ENCODE results near the gene CHRNA3. TPM values are rescaled to one million over a fixed set of nuclear protein-coding genes. Genes with fewer than 3 reads are reported as not detected.

The CHRNA3 gene
- total RNA-seq, 1 donor from 2014 or later = 0.38 TPM

DNA sequence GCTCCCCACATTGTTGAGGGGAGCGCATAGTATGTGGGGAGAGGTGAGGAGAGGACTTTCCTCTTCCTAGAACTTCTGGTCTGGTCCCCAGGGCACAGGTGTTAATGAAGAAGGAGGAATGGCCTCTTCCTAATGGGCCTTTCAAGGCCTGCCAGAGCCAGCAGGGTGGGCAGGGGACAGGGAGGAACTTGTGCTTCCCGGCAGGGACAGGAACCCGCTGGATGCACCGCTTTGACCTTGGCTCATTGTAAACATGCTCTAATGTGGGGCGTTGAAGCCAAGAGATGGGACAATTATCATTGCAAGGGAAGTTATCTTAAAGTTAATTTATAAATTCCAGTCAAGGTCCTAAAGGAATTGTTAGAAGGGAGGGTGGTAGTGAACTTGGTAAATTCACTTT, 41.2 kb upstream of the CHRNA3 start:
- Mint-ChIP-seq H3K9me3 (ENCODE audit: unreplicated experiment) (no peaks in the 10 kb centered on the region), H3K4me1 (ENCODE audit: unreplicated experiment) (no peaks in the 10 kb centered on the region), H3K36me3 (ENCODE audit: unreplicated experiment) (no peaks in the 10 kb centered on the region), H3K4me3 (ENCODE audit: unreplicated experiment) (no peak overlapping the region), H3K27me3 (ENCODE audit: unreplicated experiment) (peaks cover 41% of the 10 kb centered on the region), H3K27ac (ENCODE audit: unreplicated experiment) (no peak overlapping the region)
- DNase-seq (ENCODE audit: extremely low spot score, unreplicated experiment) = no peak
- TF ChIP-seq, protein P1, sequence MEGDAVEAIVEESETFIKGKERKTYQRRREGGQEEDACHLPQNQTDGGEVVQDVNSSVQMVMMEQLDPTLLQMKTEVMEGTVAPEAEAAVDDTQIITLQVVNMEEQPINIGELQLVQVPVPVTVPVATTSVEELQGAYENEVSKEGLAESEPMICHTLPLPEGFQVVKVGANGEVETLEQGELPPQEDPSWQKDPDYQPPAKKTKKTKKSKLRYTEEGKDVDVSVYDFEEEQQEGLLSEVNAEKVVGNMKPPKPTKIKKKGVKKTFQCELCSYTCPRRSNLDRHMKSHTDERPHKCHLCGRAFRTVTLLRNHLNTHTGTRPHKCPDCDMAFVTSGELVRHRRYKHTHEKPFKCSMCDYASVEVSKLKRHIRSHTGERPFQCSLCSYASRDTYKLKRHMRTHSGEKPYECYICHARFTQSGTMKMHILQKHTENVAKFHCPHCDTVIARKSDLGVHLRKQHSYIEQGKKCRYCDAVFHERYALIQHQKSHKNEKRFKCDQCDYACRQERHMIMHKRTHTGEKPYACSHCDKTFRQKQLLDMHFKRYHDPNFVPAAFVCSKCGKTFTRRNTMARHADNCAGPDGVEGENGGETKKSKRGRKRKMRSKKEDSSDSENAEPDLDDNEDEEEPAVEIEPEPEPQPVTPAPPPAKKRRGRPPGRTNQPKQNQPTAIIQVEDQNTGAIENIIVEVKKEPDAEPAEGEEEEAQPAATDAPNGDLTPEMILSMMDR (IDR thresholded peaks at IDR 0.05) = no peak

DNA sequence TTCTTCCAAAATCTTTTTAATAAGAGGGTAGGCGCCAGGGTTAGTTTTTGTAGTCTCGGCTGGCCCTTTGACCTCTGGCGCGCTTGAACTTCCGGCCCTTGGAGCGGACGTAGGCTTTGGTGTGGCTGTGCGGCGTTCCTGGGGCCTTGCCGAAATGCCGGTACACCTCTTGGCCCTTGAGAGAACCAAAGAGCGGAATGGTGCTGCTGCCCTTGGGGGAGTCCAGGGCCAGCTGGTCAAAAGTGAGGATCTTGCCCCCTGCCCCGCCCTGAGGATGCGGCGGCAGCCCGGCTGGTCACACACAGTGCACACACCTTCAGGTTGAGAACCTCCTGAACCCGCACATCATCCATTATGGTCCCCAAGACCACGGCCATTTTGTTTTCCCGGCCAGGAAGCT, 40.2 kb upstream of the CHRNA3 start:
- H3K4me3 Mint-ChIP-seq (ENCODE audit: unreplicated experiment) = no peak overlapping the region
- no peak overlapping the region for H3K27ac Mint-ChIP-seq (ENCODE audit: unreplicated experiment)
- peaks cover 41% of the 10 kb centered on the region for H3K27me3 Mint-ChIP-seq (ENCODE audit: unreplicated experiment)
- no peaks in the 10 kb centered on the region for H3K4me1 Mint-ChIP-seq (ENCODE audit: unreplicated experiment)
- H3K36me3 Mint-ChIP-seq (ENCODE audit: unreplicated experiment) = no peaks in the 10 kb centered on the region
- no peaks in the 10 kb centered on the region for H3K9me3 Mint-ChIP-seq (ENCODE audit: unreplicated experiment)
- DNase-seq (ENCODE audit: extremely low spot score, unreplicated experiment) = no peak
- TF ChIP-seq, protein P1 (IDR thresholded peaks at IDR 0.05) = no peak

- peaks cover 42% of the 10 kb centered on the region for H3K27me3 Mint-ChIP-seq (ENCODE audit: unreplicated experiment)
- no peak overlapping the region for H3K4me3 Mint-ChIP-seq (ENCODE audit: unreplicated experiment)
- no peaks in the 10 kb centered on the region for H3K9me3 Mint-ChIP-seq (ENCODE audit: unreplicated experiment)
- H3K27ac Mint-ChIP-seq (ENCODE audit: unreplicated experiment) = no peak overlapping the region
- no peaks in the 10 kb centered on the region for H3K36me3 Mint-ChIP-seq (ENCODE audit: unreplicated experiment)
- no peaks in the 10 kb centered on the region for H3K4me1 Mint-ChIP-seq (ENCODE audit: unreplicated experiment)
- DNase-seq (ENCODE audit: extremely low spot score, unreplicated experiment) = no peak
- TF ChIP-seq, protein P1 (IDR thresholded peaks at IDR 0.05) = no peak
These were observed 39.8 kb upstream of the CHRNA3 start for GRCh38 chr15:78660584-78660983.

- H3K27me3 Mint-ChIP-seq (ENCODE audit: unreplicated experiment) = peaks cover 45% of the 10 kb centered on the region
- H3K4me1 Mint-ChIP-seq (ENCODE audit: unreplicated experiment) = no peaks in the 10 kb centered on the region
- no peak for DNase-seq (ENCODE audit: extremely low spot score, unreplicated experiment)
- no peak overlapping the region for H3K27ac Mint-ChIP-seq (ENCODE audit: unreplicated experiment)
- no peaks in the 10 kb centered on the region for H3K36me3 Mint-ChIP-seq (ENCODE audit: unreplicated experiment)
- H3K4me3 Mint-ChIP-seq (ENCODE audit: unreplicated experiment) = no peak overlapping the region
- no peaks in the 10 kb centered on the region for H3K9me3 Mint-ChIP-seq (ENCODE audit: unreplicated experiment)
- TF ChIP-seq, protein P1 (IDR thresholded peaks at IDR 0.05) = no peak
These were observed 38.0 kb upstream of the CHRNA3 start for GRCh38 chr15:78658823-78659222.

DNA sequence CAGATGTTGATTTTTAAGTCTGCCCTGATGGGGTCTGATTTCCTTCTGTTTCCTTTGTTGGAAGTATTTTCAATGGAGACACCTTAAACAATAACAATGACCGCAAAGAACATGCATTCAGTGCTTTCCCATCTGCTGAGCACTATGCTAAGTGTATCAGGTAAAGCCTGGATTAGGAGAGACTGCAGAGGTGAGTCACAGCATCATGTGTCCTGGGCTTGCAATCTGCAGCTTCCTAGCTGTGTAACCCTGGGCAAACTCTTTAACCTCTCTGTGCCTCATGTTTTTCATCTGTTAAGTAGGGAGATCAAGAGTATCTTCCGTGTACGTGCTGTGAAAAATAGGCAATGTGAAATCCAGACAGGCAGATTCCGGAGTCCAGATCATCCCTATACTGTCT, 33.5 kb upstream of the CHRNA3 start:
- Mint-ChIP-seq H3K4me3 (ENCODE audit: unreplicated experiment) (no peak overlapping the region), H3K4me1 (ENCODE audit: unreplicated experiment) (no peaks in the 10 kb centered on the region), H3K27me3 (ENCODE audit: unreplicated experiment) (peaks cover 44% of the 10 kb centered on the region), H3K36me3 (ENCODE audit: unreplicated experiment) (no peaks in the 10 kb centered on the region), H3K9me3 (ENCODE audit: unreplicated experiment) (no peaks in the 10 kb centered on the region), H3K27ac (ENCODE audit: unreplicated experiment) (no peak overlapping the region)
- TF ChIP-seq, protein P1 (IDR thresholded peaks at IDR 0.05) = no peak
- no peak for DNase-seq (ENCODE audit: extremely low spot score, unreplicated experiment)
